GM23248 (cell line): Measurements from ENCODE around the gene PPP1R9A. TPM values are rescaled to one million over a fixed set of nuclear protein-coding genes. Genes with fewer than 3 reads are reported as not detected.

Experiments used
- DNase-seq: peaks from one replicate; pipeline ENCODE4 v3.0.0-alpha.2; 2015
- H2AFZ ChIP-seq: fragments of 200-600 bp; sonication (generic); 2 replicates; pipeline ENCODE4 v1.6.1; 2016; ENCODE audit warnings: antibody characterized with exemption
- H3F3A ChIP-seq: fragments of 200-600 bp; sonication (generic); 2 replicates; pipeline ENCODE4 v1.6.1; 2016; ENCODE audit warnings: mild to moderate bottlenecking, antibody characterized with exemption, mixed run types; ENCODE audit not compliant: insufficient read depth
- H3K27ac ChIP-seq: fragments of 200-600 bp; sonication (generic); 2 replicates; pipeline ENCODE4 v1.5.1; 2016; ENCODE audit warnings: mild to moderate bottlenecking
- H3K27me3 ChIP-seq: fragments of 200-600 bp; sonication (generic); replicated peaks from 2 replicates; pipeline ENCODE4 v1.6.1; 2016; ENCODE audit warnings: mild to moderate bottlenecking; ENCODE audit not compliant: insufficient read depth
- H3K36me3 ChIP-seq: fragments of 200-600 bp; sonication (generic); 2 replicates; pipeline ENCODE4 v1.6.1; 2016; ENCODE audit warnings: low read depth, mild to moderate bottlenecking
- H3K4me1 ChIP-seq: fragments of 200-600 bp; sonication (generic); 2 replicates; pipeline ENCODE4 v1.6.1; 2016; ENCODE audit warnings: mild to moderate bottlenecking; ENCODE audit not compliant: insufficient read depth
- H3K4me2 ChIP-seq: fragments of 200-600 bp; sonication (generic); one replicate; pipeline ENCODE4 v1.6.1; 2016; ENCODE audit warnings: mild to moderate bottlenecking; ENCODE audit not compliant: unreplicated experiment
- H3K4me3 ChIP-seq: fragments of 200-600 bp; sonication (generic); 2 replicates; pipeline ENCODE4 v1.5.1; 2016; ENCODE audit warnings: mild to moderate bottlenecking
- H3K79me2 ChIP-seq: fragments of 200-600 bp; sonication (generic); 2 replicates; pipeline ENCODE4 v1.6.1; 2016; ENCODE audit warnings: mild to moderate bottlenecking; ENCODE audit not compliant: insufficient read depth
- H3K9ac ChIP-seq: fragments of 200-600 bp; sonication (generic); 2 replicates; pipeline ENCODE4 v1.6.1; 2016; ENCODE audit warnings: mild to moderate bottlenecking
- H3K9me2 ChIP-seq: fragments of 200-600 bp; sonication (generic); 2 replicates; pipeline ENCODE4 v1.6.1; 2016; ENCODE audit warnings: mixed run types, mild to moderate bottlenecking, moderate library complexity; ENCODE audit not compliant: insufficient read depth
- H3K9me3 ChIP-seq: fragments of 200-600 bp; sonication (generic); one replicate; pipeline ENCODE4 v1.6.1; 2017; ENCODE audit warnings: low read depth
- H4K20me1 ChIP-seq: fragments of 200-600 bp; sonication (generic); 2 replicates; pipeline ENCODE4 v1.6.0; 2016; ENCODE audit not compliant: insufficient read depth
- EZH2 ChIP-seq: fragments of 200-600 bp; sonication (generic); IDR thresholded peaks from 2 replicates; pipeline ENCODE4 v1.6.1; 2018; ENCODE audit warnings: antibody characterized with exemption, mild to moderate bottlenecking; ENCODE audit not compliant: insufficient read depth, poor library complexity, severe bottlenecking
- EZH2phosphoT487 ChIP-seq: fragments of 200-600 bp; sonication (generic); IDR thresholded peaks from 2 replicates; pipeline ENCODE4 v1.6.1; 2018; ENCODE audit warnings: antibody characterized with exemption, moderate library complexity, mild to moderate bottlenecking, low read depth; ENCODE audit not compliant: insufficient read depth
- WGBS, 2 experiments: methylation state at CpG; one replicate each; pipeline ENCODE4 v1.1.6; 2015 to 2017; ENCODE audit warnings: low lambda C conversion rate in 2 of 2, low coverage in 1 of 2; ENCODE audit errors: missing lambda C conversion rate in 2 of 2; 5-methylcytosine and 5-hydroxymethylcytosine counted together
- in situ Hi-C: fragments of 300-500 bp; cut with MboI; formaldehyde crosslinking; loops from 2 replicates; pipeline ENCODE4 v1.15.0; 2020
- polyA plus RNA-seq: library from polyadenylated mRNA; unstranded; fragments of >200 nt; fragmentation: Nextera tagmentation; extraction: Ambion mirVana; gene quantifications from 2 replicates; pipeline ENCODE4 v1.2.1, GENCODE V29; 2016
- total RNA-seq: library from RNA; depleted of rRNA; stranded (reverse); fragments of >200 nt; shearing (Covaris generic); gene quantifications from 2 replicates; pipeline ENCODE4 v1.2.3, GENCODE V29; 2014

PPP1R9A gene
- total and polyA plus RNA-seq, 2 experiments from 2014 or later: 0.03 TPM; not detected in 1

- Histone ChIP-seq H3K9me2 (no peaks in the 10 kb centered on the region), H2AFZ (no peak overlapping the region), H3K27me3 (no peaks in the 10 kb centered on the region), H3K4me1 (no peaks in the 10 kb centered on the region), H4K20me1 (no peaks in the 10 kb centered on the region), H3K9ac (no peak overlapping the region), H3K4me2 (no peak overlapping the region), H3K27ac (no peak overlapping the region), H3F3A (no peaks in the 10 kb centered on the region), H3K79me2 (no peaks in the 10 kb centered on the region), H3K9me3 (no peaks in the 10 kb centered on the region), H3K4me3 (no peak overlapping the region), H3K36me3 (no peaks in the 10 kb centered on the region)
- TF ChIP-seq EZH2 (no peak), EZH2phosphoT487 (no peak)
- 0 to 10% methylated on average over 1 of the region's 1 CpG for WGBS, 2 experiments
- in situ Hi-C loops: no loop called here
- DNase-seq: no peak
These were observed 197.3 kb downstream of the PPP1R9A start for GRCh38 chr7:95104739-95105138.

GRCh38 chr7:95105627-95106026 is 198.2 kb downstream of the PPP1R9A start:
- no peaks in the 10 kb centered on the region for H3K36me3 ChIP-seq
- H3K4me1 ChIP-seq: no peaks in the 10 kb centered on the region
- H3K9ac ChIP-seq: no peak overlapping the region
- TF ChIP-seq EZH2phosphoT487: no peak
- TF ChIP-seq EZH2: no peak
- H4K20me1 ChIP-seq: no peaks in the 10 kb centered on the region
- no peak overlapping the region for H3K27ac ChIP-seq
- DNase-seq: no peak
- no peak overlapping the region for H3K4me2 ChIP-seq
- no peaks in the 10 kb centered on the region for H3K79me2 ChIP-seq
- in situ Hi-C loops: no loop called here
- H2AFZ ChIP-seq: no peak overlapping the region
- no peak overlapping the region for H3K4me3 ChIP-seq
- no peaks in the 10 kb centered on the region for H3K9me3 ChIP-seq
- no peaks in the 10 kb centered on the region for H3K9me2 ChIP-seq
- no peaks in the 10 kb centered on the region for H3K27me3 ChIP-seq
- H3F3A ChIP-seq: no peaks in the 10 kb centered on the region

- in situ Hi-C loops: no loop called here
- H2AFZ ChIP-seq: no peak overlapping the region
- H3K27ac ChIP-seq: no peak overlapping the region
- WGBS, 2 experiments: 82 to 86% methylated on average over 2 of the region's 2 CpGs
- no peaks in the 10 kb centered on the region for H3K79me2 ChIP-seq
- H3K27me3 ChIP-seq: no peaks in the 10 kb centered on the region
- no peaks in the 10 kb centered on the region for H3K9me3 ChIP-seq
- no peak overlapping the region for H3K9ac ChIP-seq
- no peak for TF ChIP-seq EZH2phosphoT487
- TF ChIP-seq EZH2: no peak
- H3K4me1 ChIP-seq: no peaks in the 10 kb centered on the region
- H3K36me3 ChIP-seq: no peaks in the 10 kb centered on the region
- H4K20me1 ChIP-seq: no peaks in the 10 kb centered on the region
- DNase-seq: no peak
- no peak overlapping the region for H3K4me3 ChIP-seq
- no peaks in the 10 kb centered on the region for H3F3A ChIP-seq
- H3K4me2 ChIP-seq: no peak overlapping the region
- no peaks in the 10 kb centered on the region for H3K9me2 ChIP-seq
These were observed 199.0 kb downstream of the PPP1R9A start for GRCh38 chr7:95106401-95106800.

GRCh38 chr7:95110707-95111106 is 203.3 kb downstream of the PPP1R9A start:
- in situ Hi-C loops: no loop called here
- Histone ChIP-seq H3K9me3 (no peaks in the 10 kb centered on the region), H3F3A (no peaks in the 10 kb centered on the region), H4K20me1 (no peaks in the 10 kb centered on the region), H3K27ac (no peak overlapping the region), H3K4me3 (no peak overlapping the region), H3K4me2 (no peak overlapping the region), H3K9ac (no peak overlapping the region), H3K9me2 (no peaks in the 10 kb centered on the region), H3K27me3 (no peaks in the 10 kb centered on the region), H3K79me2 (no peaks in the 10 kb centered on the region), H2AFZ (no peak overlapping the region), H3K4me1 (no peaks in the 10 kb centered on the region), H3K36me3 (no peaks in the 10 kb centered on the region)
- no peak for DNase-seq
- TF ChIP-seq EZH2phosphoT487: no peak
- no peak for TF ChIP-seq EZH2
- 49 to 56% methylated on average over 3 of the region's 3 CpGs for WGBS, 2 experiments

- no peak for DNase-seq
- Histone ChIP-seq H3F3A (no peaks in the 10 kb centered on the region), H3K9ac (no peak overlapping the region), H3K4me3 (no peak overlapping the region), H3K36me3 (no peaks in the 10 kb centered on the region), H3K4me2 (no peak overlapping the region), H4K20me1 (no peaks in the 10 kb centered on the region), H3K4me1 (no peaks in the 10 kb centered on the region), H3K9me3 (no peaks in the 10 kb centered on the region), H3K79me2 (no peaks in the 10 kb centered on the region), H2AFZ (no peak overlapping the region), H3K27ac (no peak overlapping the region), H3K9me2 (no peaks in the 10 kb centered on the region), H3K27me3 (no peaks in the 10 kb centered on the region)
- in situ Hi-C loops: no loop called here
- TF ChIP-seq EZH2: no peak
- TF ChIP-seq EZH2phosphoT487: no peak
These were observed 206.2 kb downstream of the PPP1R9A start for GRCh38 chr7:95113590-95113989.
